CD4-positive, alpha-beta T cell treated with Interleukin-4 for 4 hours (primary cell): Measurements from ENCODE around the gene SLC26A1.
"Not testable (repeated sequence)": the region's sequence is repeated elsewhere in the genome, so short reads cannot be mapped to it uniquely, and the experiment has no call there.

Source experiments
- DNase-seq: peaks from one replicate; pipeline ENCODE4 v3.0.0-alpha.2; 2020

SLC26A1 gene

DNA sequence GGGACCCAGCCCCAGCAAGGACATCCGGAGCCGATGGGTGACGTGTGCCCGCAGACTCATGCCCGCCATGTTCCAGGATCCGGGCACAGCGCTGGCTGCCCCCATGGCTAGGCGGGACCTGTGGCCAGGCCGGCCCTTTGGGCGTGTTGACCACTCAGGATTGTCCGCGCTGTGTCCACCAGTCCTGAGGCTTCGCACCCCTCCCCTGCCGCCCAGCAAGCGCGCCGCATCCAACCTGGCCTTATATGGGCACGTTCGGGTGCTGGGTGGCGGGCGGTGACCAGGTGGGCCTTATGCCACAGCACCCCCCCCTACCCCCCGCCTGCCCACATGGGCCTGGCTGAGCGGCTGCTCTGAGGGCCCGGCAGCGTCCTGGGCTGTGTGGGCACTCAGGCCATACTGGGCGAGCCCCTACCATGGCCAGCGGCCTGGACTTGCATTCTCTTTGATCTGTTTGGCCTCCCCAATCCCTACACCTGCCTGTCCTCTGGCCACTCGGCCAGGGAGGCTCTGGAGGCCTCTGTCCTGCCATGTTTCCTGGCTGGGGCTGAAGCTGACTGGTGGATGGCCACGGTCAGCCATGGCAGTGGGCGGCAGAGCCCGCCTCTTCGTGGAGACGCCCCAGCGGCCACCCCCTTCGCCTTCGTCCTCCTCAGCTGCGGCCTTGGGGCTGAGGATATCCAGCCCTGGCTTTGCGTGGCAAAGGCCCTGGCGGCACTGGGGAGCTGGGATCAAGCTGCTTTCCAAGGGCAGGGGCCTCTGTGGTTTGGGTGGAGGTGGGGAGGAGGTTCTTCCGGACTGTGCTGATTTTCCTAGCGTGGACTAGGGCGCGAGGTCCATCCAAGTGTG is 20.2 kb upstream of the SLC26A1 start:
- no peak for DNase-seq

DNA sequence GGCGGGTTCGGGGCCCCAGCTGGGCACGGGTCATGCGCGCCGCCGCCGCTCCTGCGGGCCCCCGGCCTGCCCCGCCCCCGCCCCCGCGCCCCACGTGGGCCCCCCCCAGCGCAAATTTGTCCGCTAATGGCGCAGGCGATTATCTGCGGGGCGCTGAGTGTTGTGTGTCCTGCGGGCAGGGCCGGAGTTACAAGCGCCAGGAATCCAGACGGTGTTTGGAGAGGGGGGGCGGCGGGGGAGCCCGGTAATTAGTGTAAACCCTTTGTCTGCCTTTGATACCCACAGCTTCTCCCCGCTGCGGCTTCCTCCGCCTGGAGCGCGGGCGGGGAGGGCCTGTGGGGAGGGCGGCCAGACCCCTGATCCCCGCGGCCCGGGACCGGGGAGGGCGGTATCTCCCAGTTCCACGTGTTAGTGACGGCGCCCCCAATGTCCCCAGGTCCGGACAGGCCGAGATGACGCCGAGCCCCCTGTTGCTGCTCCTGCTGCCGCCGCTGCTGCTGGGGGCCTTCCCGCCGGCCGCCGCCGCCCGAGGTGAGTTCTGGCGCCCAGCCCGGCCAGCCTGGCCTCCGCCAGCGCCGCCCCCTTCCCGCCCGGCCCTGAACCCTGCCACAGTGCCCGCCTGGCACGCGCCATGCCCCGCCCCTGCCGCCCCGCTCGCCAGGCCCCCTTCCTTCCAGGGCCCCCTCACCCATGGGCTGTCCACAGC is 19.0 kb upstream of the SLC26A1 start:
- DNase-seq = peak; percentile 8

DNA sequence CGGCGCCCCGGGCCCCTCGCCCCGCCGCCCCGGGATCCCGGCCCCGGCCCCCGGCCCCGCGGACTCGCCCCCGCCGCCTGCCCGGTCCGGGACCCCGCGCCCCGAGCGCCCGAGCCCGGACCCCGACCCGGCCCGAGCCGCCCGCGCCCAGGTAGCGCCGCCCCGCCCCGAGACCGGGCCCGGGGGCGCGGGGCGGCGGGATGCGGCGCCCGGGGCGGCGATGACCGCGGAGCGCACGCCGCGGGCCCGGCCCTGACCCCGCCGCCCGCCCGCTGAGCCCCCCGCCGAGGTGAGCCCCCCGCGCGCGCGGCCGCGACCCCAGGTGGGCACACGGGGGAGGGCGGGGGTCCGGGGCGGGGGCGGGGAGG is 18.4 kb upstream of the SLC26A1 start:
- no peak for DNase-seq

DNA sequence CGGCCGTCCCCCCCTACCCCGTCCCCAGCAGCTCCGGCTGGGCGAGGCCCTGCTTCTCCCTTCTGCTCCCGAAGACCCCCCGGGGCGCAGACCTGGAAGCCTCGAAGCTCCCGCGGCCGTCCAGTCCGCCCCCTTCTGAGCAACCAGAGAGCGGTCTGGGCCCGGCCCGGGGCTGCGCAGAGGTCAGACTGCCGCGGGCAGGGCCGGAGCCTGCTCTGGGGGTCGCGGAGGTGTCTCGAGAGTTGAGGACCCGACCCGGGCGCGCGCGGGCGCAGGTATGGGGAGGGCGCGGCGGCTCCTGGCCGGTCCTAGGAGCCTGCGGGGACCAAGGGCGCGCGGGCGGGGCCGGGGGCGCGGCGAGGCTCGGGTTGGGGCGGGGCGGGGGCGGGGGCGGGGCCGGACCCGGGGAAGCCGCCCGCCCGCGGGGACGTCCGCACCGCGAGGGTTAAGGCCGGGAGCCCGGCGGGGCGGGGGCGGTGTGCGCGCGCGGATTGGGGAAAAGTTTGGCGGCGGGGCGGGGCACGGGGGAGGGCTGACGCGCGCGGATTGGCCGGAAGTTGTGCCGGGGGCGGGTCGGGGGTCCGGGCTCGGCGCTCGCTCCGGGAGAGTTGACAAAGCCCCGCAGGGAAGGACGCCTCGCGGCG is 17.9 kb upstream of the SLC26A1 start, which contains the start of gene FGFRL1:
FGFRL1 (plus strand) TSS at position 605 of the 644 bp plus-strand sequence. CDS start 860 bp downstream, outside the sequence.
- DNase-seq = peak; percentile 90

DNA sequence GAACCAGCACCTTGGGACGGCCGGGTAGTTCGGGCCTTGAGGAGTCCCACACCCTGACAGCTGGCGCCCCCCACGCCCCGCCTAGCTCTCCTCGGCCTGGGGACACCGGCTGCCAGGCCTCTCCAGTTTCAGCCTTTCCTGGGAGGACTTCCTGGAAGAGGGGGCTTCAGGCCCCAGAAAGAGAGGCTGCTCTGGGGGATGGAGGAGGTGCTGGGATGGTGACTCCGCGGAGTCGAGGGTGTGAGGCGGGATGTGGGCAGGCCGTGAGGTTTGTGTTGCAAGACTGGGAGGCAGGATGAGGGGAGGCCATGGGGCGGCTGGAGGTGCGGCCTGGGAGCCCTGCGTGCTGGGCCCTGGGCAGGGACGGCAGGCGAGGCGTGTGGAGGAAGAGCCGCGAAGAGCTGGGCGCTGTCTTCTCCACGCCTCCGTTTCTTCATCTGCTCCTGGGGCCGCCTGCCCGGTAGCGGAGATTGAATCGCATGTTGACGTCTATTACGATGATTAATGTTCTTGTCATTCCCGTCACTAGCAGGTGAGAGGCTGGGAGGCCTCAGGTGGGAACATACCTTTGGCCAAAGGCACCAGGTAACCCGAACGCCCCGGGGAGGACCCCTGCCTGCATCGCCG is 17.3 kb upstream of the SLC26A1 start:
- peak; percentile 57 for DNase-seq

DNA sequence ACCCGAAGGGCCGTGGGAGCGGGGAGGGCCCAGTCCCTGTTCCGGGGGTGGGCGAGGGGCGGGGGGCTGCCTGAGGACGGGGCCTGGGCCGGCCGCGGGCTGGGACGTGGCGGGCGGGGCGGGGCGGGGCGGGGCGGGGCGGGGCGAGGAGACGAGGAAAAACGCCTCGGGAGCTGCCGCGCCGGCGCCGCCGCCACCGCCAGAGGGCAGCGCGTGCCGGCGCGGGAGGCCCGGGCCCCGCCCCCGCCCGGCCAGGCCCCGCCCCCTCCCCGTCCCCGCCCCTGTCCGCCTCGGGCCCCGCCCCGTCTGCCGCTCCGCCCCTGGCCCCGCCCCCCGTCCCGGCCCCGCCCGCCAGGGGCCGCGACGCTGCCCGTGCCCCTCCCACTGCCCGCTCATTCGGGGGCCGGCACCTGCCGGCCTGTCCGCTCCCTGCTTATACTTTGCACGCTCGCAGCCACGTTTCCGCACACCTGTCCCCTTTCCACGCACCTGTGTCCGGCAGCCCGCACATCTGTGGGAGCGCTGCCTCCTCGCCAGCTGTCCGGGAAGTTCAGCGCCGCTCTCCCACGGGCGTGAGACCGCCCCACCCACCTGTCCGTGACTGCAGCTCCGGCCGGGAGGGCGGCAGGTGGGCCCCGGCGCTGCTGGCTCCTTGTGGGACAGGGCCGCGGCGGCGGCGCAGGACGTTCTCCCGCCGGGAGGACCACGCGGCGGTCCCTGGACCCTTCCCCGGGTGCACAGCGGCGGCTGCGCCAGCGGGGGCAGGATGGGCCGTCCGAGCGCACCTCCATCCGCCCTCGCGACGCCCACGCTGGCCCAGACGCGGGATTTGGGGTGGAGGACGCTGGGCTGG is 16.6 kb upstream of the SLC26A1 start:
- DNase-seq = peak; percentile 34

DNA sequence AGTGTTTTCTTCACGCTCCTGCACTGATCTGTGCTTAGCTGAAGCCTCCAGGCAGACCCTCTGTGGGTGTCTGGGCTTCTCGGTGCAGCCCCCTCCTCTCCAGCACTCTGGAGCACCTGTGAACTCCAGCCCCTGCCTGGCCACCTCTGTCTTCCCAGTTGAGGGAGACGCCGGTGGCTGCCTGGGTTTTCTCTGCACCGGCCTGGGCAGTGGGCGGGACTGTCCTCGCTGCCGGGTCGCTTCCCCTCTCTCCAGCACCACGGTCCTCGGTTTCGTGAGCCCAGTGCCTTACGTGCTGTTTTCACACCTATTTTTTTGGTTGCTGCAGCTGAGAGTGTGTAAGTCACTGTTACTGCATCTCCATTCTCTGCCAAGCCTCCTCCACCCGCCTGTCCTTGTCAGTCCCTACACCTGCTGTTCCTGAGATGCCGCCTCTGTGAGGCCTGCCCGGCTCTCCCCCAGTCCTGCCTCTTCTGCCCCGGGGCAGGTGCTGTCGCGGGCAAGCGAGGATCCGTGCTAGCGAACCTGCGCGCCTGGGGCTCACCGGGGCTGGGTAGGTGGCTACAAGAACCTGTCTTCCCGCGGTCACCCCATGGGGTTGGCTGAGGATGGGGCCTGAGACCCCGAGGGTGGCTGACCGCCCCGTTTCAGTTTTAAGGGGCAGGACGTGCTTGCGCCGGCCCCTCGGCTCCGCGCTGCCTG is 15.8 kb upstream of the SLC26A1 start:
- peak; percentile 9 for DNase-seq

DNA sequence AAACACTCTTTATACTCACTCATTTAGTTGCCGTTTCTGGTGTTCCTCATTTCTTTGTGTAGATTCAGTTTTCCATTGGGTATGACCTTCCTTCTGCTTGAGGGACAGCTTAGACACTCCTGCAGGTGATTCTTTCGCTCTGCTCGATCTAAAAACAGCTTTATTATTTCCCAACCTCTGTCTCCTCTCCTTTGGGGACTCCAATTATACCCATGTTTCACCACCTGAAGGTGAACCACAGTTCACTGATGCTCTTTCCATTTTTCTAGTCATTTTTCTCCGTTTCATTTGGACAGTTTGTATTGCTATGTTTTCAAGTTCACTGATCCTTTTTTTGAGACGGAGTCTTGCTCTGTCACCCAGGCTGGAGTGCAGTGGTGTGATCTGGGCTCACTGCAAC is 13.7 kb upstream of the SLC26A1 start:
- DNase-seq = no peak

DNA sequence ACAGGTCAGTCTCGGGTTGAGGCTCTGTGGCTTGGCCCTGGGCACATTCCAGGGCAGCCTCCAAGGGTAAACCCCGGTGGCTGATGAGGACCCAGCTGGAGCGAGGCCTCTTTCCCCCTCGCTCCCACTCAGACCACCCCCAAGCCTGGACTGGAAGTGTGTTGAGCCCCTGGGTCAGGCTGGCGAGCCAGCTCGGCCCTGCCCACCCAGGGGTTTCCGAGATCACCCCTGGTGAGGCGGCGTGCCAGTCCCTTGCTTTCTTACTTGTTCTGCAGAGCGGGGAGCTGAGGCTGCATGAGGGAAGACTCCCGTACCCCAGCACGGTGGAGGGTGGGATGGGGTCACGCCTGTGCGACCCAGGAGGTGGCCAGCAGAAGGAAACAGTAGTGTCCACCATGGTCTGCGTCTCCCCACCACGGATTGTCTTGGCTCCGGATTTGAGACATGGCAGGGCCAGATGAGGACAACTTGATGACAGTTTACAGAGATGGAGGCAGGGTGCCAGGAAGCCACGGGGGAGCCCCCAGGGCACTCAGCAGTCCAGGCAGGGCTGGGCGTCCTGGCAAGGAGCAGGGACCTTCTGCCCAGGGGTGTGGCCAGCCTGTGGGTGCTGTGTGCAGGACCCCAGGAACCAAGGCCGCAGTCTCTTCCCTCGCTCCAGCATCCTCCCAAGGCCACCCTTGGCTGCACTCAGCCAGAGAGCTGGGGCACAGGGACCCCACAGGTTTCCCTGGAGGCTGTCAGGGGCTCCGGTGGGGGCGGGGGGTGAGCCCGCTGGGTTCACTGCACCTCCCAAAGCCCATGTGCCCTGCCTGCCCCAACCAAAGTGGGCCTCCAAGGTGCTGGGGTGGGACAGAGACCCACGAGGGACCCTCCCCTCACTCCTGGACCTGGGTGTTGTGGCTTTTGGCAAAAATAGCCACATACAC is 11.6 kb upstream of the SLC26A1 start:
- DNase-seq = no peak

DNA sequence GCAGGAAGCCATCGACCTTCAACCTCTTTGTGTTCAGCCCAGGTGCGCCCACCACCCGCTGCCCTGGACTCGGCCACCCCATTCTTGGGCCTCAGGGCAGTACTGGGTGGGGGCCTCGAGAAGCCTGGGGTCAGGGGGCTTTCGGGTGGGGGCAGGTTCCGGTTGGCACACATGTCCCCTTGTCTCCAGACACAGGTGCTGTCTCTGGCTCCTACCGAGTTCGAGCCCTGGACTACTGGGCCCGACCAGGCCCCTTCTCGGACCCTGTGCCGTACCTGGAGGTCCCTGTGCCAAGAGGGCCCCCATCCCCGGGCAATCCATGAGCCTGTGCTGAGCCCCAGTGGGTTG is 10.8 kb upstream of the SLC26A1 start:
- no peak for DNase-seq

DNA sequence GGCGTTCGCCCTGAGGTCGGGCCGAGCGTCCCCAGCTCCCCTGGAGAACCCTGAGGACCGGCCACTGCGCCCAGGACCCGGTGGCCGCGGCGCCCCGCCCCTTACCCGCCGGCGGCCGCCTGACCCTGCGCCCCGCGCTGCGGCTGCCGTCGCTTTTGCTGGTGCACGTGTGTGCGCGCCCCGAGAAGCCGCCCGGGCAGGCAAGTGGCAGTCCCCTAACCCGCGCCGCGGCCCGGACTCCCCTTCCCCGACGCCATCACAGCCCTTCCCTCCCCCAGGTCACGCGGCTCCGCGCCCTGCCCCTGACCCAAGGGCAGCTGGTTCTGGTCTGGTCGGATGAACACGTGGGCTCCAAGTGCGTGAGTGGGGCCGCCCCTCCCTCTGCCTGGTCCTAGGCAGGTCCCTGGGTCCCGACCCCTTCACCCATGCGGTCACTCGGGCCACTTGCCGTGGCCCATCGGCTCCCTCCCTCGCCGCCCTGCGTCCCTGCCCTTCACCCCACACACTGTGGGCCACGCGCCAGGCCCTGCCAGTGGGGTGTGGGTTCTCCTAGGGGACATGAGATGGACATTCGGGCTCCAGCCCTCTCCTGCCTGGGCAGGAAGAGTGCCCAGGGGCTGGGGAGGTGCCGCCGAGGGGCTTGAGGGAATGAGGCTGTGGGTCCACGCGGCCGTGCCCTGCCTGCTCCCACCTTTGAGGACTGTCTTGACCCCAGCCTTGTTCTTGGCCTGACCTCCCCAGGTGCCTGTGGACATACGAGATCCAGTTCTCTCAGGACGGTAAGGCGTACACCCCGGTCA is 10.3 kb upstream of the SLC26A1 start:
- DNase-seq = no peak

DNA sequence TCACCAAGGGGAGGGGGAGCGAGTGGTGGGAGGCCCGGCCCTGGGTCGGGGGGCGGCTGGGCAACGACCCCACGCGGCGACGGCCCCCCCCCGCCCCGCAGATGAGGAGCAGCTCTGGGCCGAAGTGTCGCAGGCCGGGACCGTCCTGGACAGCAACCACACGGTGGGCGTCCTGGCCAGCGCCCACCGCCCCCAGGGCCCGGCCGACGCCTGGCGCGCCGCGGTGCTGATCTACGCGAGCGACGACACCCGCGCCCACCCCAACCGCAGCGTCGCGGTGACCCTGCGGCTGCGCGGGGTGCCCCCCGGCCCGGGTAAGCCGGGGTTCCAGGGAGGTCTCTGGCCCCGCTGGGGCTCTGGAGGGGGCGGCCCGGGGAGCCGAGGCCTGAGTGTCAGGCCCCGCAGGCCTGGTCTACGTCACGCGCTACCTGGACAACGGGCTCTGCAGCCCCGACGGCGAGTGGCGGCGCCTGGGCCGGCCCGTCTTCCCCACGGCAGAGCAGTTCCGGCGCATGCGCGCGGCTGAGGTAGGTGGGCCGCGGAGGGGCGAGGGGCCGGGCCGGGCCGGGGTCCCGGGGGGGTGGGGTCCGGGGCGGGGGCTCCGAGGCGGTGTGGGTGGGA is 9.5 kb upstream of the SLC26A1 start:
- DNase-seq = no peak

DNA sequence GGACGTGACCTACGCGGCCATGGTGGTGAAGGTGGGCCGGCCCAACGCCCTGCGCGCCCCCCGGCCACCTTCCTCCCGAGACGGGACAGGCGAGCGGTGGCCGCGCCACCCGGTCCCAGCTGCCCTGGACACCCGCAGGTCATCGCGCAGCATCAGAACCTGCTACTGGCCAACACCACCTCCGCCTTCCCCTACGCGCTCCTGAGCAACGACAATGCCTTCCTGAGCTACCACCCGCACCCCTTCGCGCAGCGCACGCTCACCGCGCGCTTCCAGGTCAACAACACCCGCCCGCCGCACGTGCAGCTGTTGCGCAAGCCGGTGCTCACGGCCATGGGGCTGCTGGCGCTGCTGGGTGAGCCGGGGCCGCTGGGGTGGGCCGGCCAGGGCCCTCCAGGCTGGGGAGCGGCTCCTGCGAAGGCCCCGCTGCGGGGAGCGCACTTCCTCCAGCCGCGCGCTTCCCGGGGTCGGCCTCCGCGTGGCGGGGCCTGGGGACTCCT is 9.0 kb upstream of the SLC26A1 start:
- DNase-seq = no peak

DNA sequence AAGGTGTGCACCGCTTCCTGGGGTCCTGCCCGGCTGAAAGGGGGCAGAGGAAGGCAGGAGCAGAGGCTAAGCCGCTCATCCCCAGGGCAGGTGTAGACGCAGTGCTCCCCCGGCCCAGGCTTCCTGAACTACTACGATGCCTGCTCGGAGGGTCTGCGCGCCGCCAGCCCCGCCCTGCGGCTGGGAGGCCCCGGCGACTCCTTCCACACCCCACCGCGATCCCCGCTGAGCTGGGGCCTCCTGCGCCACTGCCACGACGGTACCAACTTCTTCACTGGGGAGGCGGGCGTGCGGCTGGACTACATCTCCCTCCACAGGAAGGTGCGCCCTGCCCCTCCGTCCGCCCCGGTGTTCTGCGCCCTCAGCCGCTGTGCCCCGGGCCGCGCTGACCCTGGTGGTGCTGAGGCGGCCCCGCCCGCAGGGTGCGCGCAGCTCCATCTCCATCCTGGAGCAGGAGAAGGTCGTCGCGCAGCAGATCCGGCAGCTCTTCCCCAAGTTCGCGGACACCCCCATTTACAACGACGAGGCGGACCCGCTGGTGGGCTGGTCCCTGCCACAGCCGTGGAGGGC is 8.4 kb upstream of the SLC26A1 start:
- no peak for DNase-seq

DNA sequence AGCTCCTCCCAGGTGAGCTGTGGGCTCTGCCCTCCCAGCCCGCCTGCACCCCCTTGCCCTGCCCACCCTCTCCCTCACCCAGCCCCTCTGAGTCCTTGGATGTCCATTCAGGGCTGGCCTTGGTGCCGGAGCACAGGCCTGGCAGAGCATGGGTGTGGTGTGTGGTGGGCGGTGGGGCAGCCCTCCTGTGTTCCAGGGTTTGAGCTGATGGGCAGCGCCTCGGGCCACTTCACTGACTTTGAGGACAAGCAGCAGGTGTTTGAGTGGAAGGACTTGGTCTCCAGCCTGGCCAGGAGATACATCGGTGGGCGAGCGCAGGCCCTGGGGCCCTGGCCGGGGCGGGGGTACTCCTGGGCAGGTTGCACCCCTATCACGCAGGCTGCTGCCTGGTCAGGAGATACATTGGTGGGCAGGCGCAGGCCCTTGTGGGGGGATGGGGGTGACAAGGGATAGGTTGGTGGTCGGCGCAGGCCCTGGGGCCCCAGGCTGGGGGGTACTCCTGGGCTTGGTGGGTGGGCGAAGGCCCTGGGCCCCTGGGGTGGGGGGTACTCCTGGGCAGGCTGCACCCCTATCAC is 7.6 kb upstream of the SLC26A1 start:
- DNase-seq = no peak

DNA sequence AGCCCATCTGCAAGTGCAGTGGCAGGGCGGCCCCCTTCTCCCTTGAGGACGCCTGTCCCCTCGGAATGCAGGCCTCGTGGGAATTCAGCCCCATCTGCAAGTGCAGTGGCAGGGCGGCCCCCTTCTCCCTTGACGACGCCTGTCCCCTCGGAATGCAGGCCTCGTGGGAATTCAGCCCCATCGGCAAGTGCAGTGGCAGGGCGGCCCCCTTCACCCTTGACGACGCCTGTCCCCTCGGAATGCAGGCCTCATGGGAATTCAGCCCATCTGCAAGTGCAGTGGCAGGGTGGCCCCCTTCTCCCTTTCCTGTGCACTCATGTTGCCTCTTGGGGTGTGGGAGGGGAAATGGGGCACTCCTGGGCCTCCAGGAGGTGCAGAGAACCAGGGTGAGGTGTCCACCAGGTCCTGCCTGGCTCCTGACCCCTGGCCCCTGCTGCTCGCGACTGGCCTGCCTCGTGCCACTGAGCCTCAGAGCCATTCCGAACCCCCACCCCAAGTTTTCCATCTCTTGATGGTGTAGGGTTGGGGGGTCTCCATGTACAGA is 6.8 kb upstream of the SLC26A1 start:
- no peak for DNase-seq

DNA sequence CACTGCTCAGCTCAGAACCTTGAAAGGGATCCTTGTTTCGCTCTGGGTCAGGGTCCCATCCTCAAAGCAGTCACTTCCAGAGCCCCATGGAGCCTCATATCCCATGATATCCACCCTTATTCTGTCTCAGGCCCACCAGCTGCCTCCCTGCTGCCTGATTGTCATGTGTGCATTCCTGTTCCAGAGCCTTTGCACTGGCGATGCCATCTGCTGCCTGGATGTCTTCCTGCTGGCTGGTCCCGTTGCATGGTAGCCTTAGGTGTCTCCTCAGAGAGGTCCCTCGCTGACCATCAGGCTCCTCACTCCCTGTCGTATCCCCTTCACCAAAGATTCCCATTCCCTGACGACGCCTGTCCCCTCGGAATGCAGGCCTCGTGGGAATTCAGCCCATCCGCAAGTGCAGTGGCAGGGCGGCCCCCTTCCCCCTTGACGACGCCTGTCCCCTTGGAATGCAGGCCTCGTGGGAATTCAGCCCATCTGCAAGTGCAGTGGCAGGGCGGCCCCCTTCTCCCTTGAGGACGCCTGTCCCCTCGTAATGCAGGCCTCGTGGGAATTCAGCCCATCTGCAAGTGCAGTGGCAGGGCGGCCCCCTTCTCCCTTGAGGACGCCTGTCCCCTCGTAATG is 6.1 kb upstream of the SLC26A1 start:
- DNase-seq = not testable (repeated sequence)
